HCT116 (cell line): ENCODE results near the gene HIVEP1. TPM values are rescaled to one million over a fixed set of nuclear protein-coding genes. Genes with fewer than 3 reads are reported as not detected.

ENCODE experiments used
- ATAC-seq: fragments of 200-7000 bp; cut with Tn5 transposase; 2 replicates; pipeline ENCODE4 v1.9.1; 2020; ENCODE audit warnings: mild to moderate bottlenecking, moderate library complexity
- BruUV-seq: library from RNA; stranded (reverse); fragments of 400-500 nt; replicated peaks from 2 replicates; lab custom pipeline; 2021; lab: Mats Ljungman, UMichigan
- CTCF ChIA-PET: fragments of 300-600 bp; sonication (Branson Sonifier 250); formaldehyde crosslinking; loops from one replicate; lab custom pipeline; 2021; ENCODE audit warnings: antibody characterized with exemption; lab: Charles Lee
- POLR2A ChIA-PET: fragments of 300-600, 350-600 bp; sonication (Branson Sonifier 250); formaldehyde crosslinking; loops from one replicate; lab custom pipeline; 2021; ENCODE audit warnings: antibody characterized with exemption; lab: Charles Lee
- RAD21 ChIA-PET, 2 experiments: fragments of 300-600 bp; sonication (Branson Sonifier 250); formaldehyde crosslinking; loops; one replicate each; lab custom pipeline; 2023; ENCODE audit warnings: low total read pairs in 2 of 2; ENCODE audit not compliant: uncharacterized antibody in 2 of 2, unreplicated experiment in 2 of 2, low non-redundant PET in 1 of 2; lab: Charles Lee
- DNase-seq: peaks from one replicate; pipeline ENCODE4 v3.0.0-alpha.2; 2010; ENCODE audit warnings: low read depth, low spot score
- H2AFZ ChIP-seq: fragments of 200-600 bp; shearing (Covaris generic), sonication (generic); 2 replicates; pipeline ENCODE4 v1.6.1; 2017; ENCODE audit warnings: low read depth, mixed run types, mixed read lengths, antibody characterized with exemption, low read length; ENCODE audit not compliant: poor library complexity, severe bottlenecking
- H3K27ac ChIP-seq: 2 replicates; pipeline ENCODE4 v1.5.1; 2012; ENCODE audit warnings: low read depth, low read length
- H3K27me3 ChIP-seq: fragments of 200-600 bp; sonication (generic); 2 replicates; pipeline ENCODE4 v1.6.1; 2016; ENCODE audit warnings: mixed run types, low read length, mixed read lengths; ENCODE audit not compliant: insufficient read depth
- H3K36me3 ChIP-seq, 2 experiments: fragments of 200-500 bp in 1 of 2; fragments of 200-600 bp in 1 of 2; sonication (Bioruptor generic) in 1 of 2; sonication (generic) in 1 of 2; 2 replicates each; pipeline versions ENCODE4 v1.5.1 to v1.6.1; 2014 to 2016; ENCODE audit warnings: low read length in 2 of 2, inconsistent platforms in 1 of 2, mixed read lengths in 1 of 2, mixed run types in 1 of 2; ENCODE audit not compliant: insufficient read depth in 2 of 2, control insufficient read depth in 1 of 2
- H3K4me1 ChIP-seq, 2 experiments: fragments of 200-600 bp in 1 of 2; sonication (generic) in 1 of 2; 2 replicates each; pipeline versions ENCODE4 v1.5.1 to v1.6.1; 2012 to 2017; ENCODE audit warnings: low read length in 2 of 2, inconsistent platforms in 1 of 2, mild to moderate bottlenecking in 1 of 2, mixed read lengths in 1 of 2, mixed run types in 1 of 2, moderate library complexity in 1 of 2; ENCODE audit not compliant: insufficient read depth in 2 of 2, control insufficient read depth in 1 of 2
- H3K4me2 ChIP-seq: fragments of 200-600 bp; sonication (generic); 2 replicates; pipeline ENCODE4 v1.6.1; 2017; ENCODE audit warnings: mixed run types, low read length, mixed read lengths
- H3K4me3 ChIP-seq, 2 experiments: fragments of 200-600 bp in 1 of 2; sonication (generic) in 1 of 2; replicated peaks in 1 of 2; 2 replicates each; pipeline ENCODE4 v1.5.1; 2011 to 2016; ENCODE audit warnings: low read length in 2 of 2, control low read depth in 1 of 2, low read depth in 1 of 2, mild to moderate bottlenecking in 1 of 2, mixed read lengths in 1 of 2, mixed run types in 1 of 2
- H3K79me2 ChIP-seq: fragments of 200-600 bp; sonication (generic); 2 replicates; pipeline ENCODE4 v1.6.1; 2017; ENCODE audit warnings: mild to moderate bottlenecking, mixed run types, low read length, moderate library complexity, mixed read lengths; ENCODE audit not compliant: insufficient read depth
- H3K9ac ChIP-seq: fragments of 200-600 bp; sonication (generic); 2 replicates; pipeline ENCODE4 v1.6.1; 2016; ENCODE audit warnings: low read length, mixed read lengths
- H3K9me2 ChIP-seq: fragments of 200-600 bp; sonication (generic), shearing (Covaris generic); 2 replicates; pipeline ENCODE4 v1.6.1; 2017; ENCODE audit warnings: mixed run types, mild to moderate bottlenecking, moderate library complexity; ENCODE audit not compliant: insufficient read depth
- H3K9me3 ChIP-seq, 2 experiments: fragments of 200-500 bp in 1 of 2; fragments of 200-600 bp in 1 of 2; sonication (Bioruptor generic) in 1 of 2; sonication (generic) in 1 of 2; 2 replicates each; pipeline ENCODE4 v1.6.1; 2014 to 2017; ENCODE audit warnings: low read length in 2 of 2, mixed read lengths in 2 of 2, inconsistent platforms in 1 of 2, low read depth in 1 of 2, mild to moderate bottlenecking in 1 of 2, mixed run types in 1 of 2, moderate library complexity in 1 of 2; ENCODE audit not compliant: control insufficient read depth in 1 of 2, insufficient read depth in 1 of 2
- H4K20me1 ChIP-seq: fragments of 200-600 bp; sonication (generic), shearing (Covaris generic); 2 replicates; pipeline ENCODE4 v1.6.1; 2017; ENCODE audit warnings: mixed run types, mild to moderate bottlenecking, moderate library complexity; ENCODE audit not compliant: insufficient read depth
- EGR1 ChIP-seq: IDR thresholded peaks from 2 replicates; pipeline ENCODE4 v1.6.1; 2012; ENCODE audit warnings: low read depth
- EZH2phosphoT487 ChIP-seq: fragments of 200-600 bp; IDR thresholded peaks from 2 replicates; pipeline ENCODE4 v1.6.1; 2018; ENCODE audit warnings: antibody characterized with exemption, borderline replicate concordance
- FOSL1 ChIP-seq: IDR thresholded peaks from 2 replicates; pipeline ENCODE4 v1.6.1; 2012; ENCODE audit warnings: low read depth
- JUND ChIP-seq: IDR thresholded peaks from 2 replicates; pipeline ENCODE4 v1.6.1; 2012
- MAX ChIP-seq: IDR thresholded peaks from 2 replicates; pipeline ENCODE4 v1.6.1; 2012
- POLR2AphosphoS5 ChIP-seq: IDR thresholded peaks from 2 replicates; pipeline ENCODE4 v1.6.1; 2011; ENCODE audit warnings: mild to moderate bottlenecking, low read depth, low read length, moderate library complexity
- RAD21 ChIP-seq: IDR thresholded peaks from 2 replicates; pipeline ENCODE4 v1.6.1; 2012; ENCODE audit warnings: low read depth, mild to moderate bottlenecking
- SRF ChIP-seq: IDR thresholded peaks from 2 replicates; pipeline ENCODE4 v1.6.1; 2012; ENCODE audit warnings: low read depth
- TCF7L2 ChIP-seq: IDR thresholded peaks from 2 replicates; pipeline ENCODE4 v1.7.0; 2011; ENCODE audit warnings: borderline replicate concordance, inconsistent platforms; ENCODE audit not compliant: insufficient read depth, insufficient read length; ENCODE audit errors: extremely low read depth
- YY1 ChIP-seq: IDR thresholded peaks from 2 replicates; pipeline ENCODE4 v1.6.1; 2011; ENCODE audit warnings: low read length, low read depth, moderate library complexity, mild to moderate bottlenecking; ENCODE audit not compliant: insufficient replicate concordance; ENCODE audit errors: extremely low read depth
- ZFX ChIP-seq: fragments of 450-650 bp; IDR thresholded peaks from 2 replicates; pipeline ENCODE4 v1.6.1; 2017
- intact Hi-C: fragments of 100-400 bp; cut with micrococcal nuclease; formaldehyde crosslinking; loops from 2 replicates; pipeline ENCODE4 v1.10.0; 2022
- total RNA-seq: library from RNA; stranded (reverse); gene quantifications from one replicate; pipeline ENCODE4 v1.2.1, GENCODE V29; 2021; ENCODE audit not compliant: unreplicated experiment
- TF ChIP-seq, protein P1 (sequence below), 3 experiments: fragments of 200-600 bp in 1 of 3; sonication (generic) in 1 of 3; IDR thresholded peaks in 2 of 3; conservative IDR thresholded peaks in 1 of 3; 2 replicates each; pipeline ENCODE4 v1.5.1; 2012 to 2017; ENCODE audit warnings: low read depth in 2 of 3, low read length in 2 of 3, antibody characterized with exemption in 1 of 3, borderline replicate concordance in 1 of 3, control low read depth in 1 of 3, mild to moderate bottlenecking in 1 of 3, mixed read lengths in 1 of 3, mixed run types in 1 of 3, moderate library complexity in 1 of 3; ENCODE audit not compliant: insufficient read depth in 1 of 3

HIVEP1 gene
- total RNA-seq, 1 experiment from 2014 or later: 11.2 TPM

- no TSS peak for BruUV-seq
- no peak overlapping the region for H3K27ac ChIP-seq
- no peaks in the 10 kb centered on the region for H3K9me2 ChIP-seq
- TF ChIP-seq POLR2AphosphoS5 (no peak), MAX (no peak), FOSL1 (no peak), ZFX (no peak), TCF7L2 (no peak), EGR1 (no peak), EZH2phosphoT487 (no peak), SRF (no peak), RAD21 (no peak), JUND (no peak), YY1 (no peak)
- TF ChIP-seq, protein P1, sequence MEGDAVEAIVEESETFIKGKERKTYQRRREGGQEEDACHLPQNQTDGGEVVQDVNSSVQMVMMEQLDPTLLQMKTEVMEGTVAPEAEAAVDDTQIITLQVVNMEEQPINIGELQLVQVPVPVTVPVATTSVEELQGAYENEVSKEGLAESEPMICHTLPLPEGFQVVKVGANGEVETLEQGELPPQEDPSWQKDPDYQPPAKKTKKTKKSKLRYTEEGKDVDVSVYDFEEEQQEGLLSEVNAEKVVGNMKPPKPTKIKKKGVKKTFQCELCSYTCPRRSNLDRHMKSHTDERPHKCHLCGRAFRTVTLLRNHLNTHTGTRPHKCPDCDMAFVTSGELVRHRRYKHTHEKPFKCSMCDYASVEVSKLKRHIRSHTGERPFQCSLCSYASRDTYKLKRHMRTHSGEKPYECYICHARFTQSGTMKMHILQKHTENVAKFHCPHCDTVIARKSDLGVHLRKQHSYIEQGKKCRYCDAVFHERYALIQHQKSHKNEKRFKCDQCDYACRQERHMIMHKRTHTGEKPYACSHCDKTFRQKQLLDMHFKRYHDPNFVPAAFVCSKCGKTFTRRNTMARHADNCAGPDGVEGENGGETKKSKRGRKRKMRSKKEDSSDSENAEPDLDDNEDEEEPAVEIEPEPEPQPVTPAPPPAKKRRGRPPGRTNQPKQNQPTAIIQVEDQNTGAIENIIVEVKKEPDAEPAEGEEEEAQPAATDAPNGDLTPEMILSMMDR (IDR thresholded peaks at IDR 0.05 in 2 of 3, conservative IDR thresholded peaks at IDR 0.05 in 1 of 3; ENCODE audit: borderline replicate concordance in 1 of 3, insufficient read depth in 1 of 3, low read depth in 2 of 3, low read length in 2 of 3): no peak
- TF ChIP-seq, all 23 proteins: peak for 0
- H3K4me1 ChIP-seq: no peaks in the 10 kb centered on the region
- no peaks in the 10 kb centered on the region for H3K36me3 ChIP-seq
- RAD21 ChIA-PET: no interaction called here
- no peak for DNase-seq
- no peaks in the 10 kb centered on the region for H3K9me3 ChIP-seq
- no peaks in the 10 kb centered on the region for H3K79me2 ChIP-seq
- ATAC-seq: no peak
- H3K4me2 ChIP-seq: no peak overlapping the region
- intact Hi-C loops: no loop called here
- CTCF ChIA-PET: no interaction called here
- POLR2A ChIA-PET: no interaction called here
- no peaks in the 10 kb centered on the region for H4K20me1 ChIP-seq
- H3K9ac ChIP-seq: no peak overlapping the region
- H2AFZ ChIP-seq: no peak overlapping the region
- no peak overlapping the region for H3K4me3 ChIP-seq
- H3K27me3 ChIP-seq: no peaks in the 10 kb centered on the region
Observed at GRCh38 chr6:12060780-12061609, 48.9 kb downstream of the HIVEP1 start.
